Body of pancreas (tissue), 4 donors: ENCODE data around the gene TRAPPC12.

Experiments
- POLR2A ChIP-seq, 3 donors: fragments of 450-650 bp; IDR thresholded peaks; one replicate each; pipeline ENCODE4 v1.6.1; 2016; ENCODE audit warnings: antibody characterized with exemption in 3 of 3, mild to moderate bottlenecking in 2 of 3
- TF ChIP-seq, protein P1 (sequence below), 7 experiments: fragments of 450-650 bp in 4 of 7; fragments of 200-600 bp in 3 of 7; sonication (generic) in 3 of 7; IDR thresholded peaks; one replicate each; pipeline ENCODE4 v1.5.1; 2016 to 2019; ENCODE audit warnings: antibody characterized with exemption in 7 of 7

DNA sequence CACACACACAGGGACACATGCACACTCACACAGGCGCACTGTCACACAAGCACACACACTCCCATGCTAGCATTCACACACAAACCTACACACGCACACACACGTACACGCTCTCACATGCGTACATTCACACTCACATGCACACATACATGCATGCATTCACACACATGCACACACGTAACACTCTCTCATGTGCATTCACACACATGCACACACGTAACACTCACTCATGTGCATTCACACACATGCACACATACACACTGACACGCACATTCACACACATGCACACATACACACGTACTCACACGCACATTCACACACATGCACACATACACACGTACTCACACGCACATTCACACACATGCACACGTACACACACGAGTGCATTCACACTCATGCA lies 123.6 kb downstream of the TRAPPC12 start:
- TF ChIP-seq, protein P1, sequence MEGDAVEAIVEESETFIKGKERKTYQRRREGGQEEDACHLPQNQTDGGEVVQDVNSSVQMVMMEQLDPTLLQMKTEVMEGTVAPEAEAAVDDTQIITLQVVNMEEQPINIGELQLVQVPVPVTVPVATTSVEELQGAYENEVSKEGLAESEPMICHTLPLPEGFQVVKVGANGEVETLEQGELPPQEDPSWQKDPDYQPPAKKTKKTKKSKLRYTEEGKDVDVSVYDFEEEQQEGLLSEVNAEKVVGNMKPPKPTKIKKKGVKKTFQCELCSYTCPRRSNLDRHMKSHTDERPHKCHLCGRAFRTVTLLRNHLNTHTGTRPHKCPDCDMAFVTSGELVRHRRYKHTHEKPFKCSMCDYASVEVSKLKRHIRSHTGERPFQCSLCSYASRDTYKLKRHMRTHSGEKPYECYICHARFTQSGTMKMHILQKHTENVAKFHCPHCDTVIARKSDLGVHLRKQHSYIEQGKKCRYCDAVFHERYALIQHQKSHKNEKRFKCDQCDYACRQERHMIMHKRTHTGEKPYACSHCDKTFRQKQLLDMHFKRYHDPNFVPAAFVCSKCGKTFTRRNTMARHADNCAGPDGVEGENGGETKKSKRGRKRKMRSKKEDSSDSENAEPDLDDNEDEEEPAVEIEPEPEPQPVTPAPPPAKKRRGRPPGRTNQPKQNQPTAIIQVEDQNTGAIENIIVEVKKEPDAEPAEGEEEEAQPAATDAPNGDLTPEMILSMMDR (IDR thresholded peaks at IDR 0.05), result no peak
- no peak for TF ChIP-seq POLR2A (IDR thresholded peaks at IDR 0.05)
